HuH-7.5 (cell line): ENCODE measurements around the gene FAM9C.
"Not testable (repeated sequence)": the region's sequence is repeated elsewhere in the genome, so short reads cannot be mapped to it uniquely, and the experiment has no call there.

Experiments
- DNase-seq: peaks from one replicate; pipeline ENCODE4 v3.0.0; 2011; ENCODE audit warnings: low spot score

Gene FAM9C

DNA sequence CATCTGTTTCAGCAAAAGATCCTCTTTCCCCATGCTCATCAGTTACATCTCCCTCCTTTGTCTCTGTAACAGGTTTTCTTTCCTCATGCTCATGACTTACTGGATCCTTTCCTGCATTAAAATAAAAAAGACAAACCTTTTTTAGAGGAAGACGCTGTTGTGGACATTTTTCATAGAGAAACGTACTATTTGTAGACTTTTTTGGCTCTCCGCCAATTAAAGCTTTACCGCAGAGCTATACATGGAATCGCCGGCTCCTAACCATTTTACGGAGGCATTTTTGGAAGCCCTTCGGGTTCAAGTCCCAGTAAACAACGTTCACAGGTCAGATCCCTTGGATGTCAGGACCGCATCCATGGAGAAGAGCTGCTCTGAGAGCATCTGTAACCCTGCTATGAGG lies 1.3 kb downstream of the FAM9C start:
- DNase-seq: no peak

- no peak for DNase-seq
These were observed 7.5 kb downstream of the FAM9C start for GRCh38 chrX:13036896-13037295.

DNA sequence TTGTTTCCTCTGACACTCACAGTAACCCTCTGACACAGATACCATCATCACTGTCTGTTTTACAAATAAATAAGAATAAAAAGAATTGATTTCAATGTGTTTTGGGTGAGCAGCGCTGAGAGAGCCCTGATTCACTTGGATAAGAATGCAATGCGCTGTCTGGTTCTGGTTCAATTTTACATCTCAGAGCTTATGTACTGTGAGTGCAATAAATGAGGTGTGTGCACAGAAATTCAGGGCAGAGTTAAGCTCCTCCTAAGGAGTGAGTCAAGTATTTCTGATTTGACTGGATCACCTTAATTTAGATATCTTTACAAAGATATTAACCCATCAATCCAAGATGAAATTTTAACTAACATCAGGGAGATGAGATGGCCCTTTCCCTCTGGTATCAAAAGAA lies 11.2 kb downstream of the FAM9C start:
- DNase-seq: no peak

GRCh38 chrX:13029887-13030771 lies 14.3 kb downstream of the FAM9C start:
- DNase-seq: no peak

GRCh38 chrX:13029637-13029886 lies 14.9 kb downstream of the FAM9C start:
- DNase-seq: no peak

- DNase-seq: no peak
These were observed 15.4 kb downstream of the FAM9C start for GRCh38 chrX:13028871-13029636.

GRCh38 chrX:13026877-13027652 lies 17.4 kb downstream of the FAM9C start:
- DNase-seq: no peak

DNA sequence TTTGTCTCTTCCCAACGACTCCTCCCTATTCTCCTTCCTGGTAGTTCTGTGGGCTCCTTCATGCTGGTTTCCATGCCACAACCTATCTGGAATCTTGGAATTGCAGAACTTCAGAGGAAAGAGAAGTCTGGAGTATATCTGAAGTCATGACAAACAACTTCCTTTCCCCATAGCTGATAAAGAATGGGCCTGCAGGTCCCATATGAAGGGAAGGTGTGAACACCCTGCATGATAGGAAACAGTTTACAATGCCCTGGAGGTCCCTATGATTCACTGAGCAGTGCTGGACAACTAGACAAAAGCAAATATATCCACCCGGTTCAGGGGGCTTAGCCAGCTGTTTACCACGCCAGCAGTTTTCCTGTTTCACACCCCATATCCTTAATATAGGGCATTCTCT lies 19.4 kb downstream of the FAM9C start:
- no peak for DNase-seq

DNA sequence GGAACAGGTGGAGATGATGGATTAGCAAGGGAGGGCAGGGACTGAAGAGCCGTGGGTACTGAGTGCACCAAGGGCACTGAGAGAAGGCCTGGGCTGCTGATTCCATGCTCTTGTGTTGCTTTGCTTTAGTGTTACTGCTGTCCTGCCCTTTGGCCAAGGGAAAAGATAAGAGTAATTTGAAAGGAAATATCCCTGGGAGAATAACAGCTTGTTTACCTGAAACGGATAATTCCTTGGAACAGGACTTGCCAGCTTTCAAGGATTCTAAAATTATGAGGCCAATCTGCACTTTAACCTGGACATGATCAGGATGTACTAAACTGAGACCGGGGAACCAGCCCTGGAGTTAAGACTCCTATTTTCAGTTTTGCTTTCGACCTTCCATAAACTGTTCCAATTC lies 20.4 kb downstream of the FAM9C start:
- DNase-seq: no peak

DNA sequence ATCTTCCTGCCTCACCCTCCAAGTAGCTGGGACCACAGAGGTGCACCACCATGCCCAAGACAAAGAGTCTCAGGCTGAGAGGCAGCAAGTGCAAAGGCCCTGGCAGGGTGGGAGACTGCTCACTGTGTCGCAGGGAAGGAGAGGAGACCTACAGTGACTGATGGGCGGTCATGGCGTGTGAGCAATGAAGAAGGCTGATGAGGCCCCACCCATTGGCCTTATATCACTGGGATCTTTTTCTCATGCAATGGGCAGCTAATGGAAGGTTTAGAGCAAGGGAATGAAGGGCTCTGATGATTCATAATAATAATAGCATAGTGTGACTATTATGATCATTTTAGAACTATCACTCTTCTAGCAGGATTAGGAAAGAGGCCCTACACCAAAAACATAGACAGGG lies 20.9 kb downstream of the FAM9C start:
- DNase-seq: no peak

DNA sequence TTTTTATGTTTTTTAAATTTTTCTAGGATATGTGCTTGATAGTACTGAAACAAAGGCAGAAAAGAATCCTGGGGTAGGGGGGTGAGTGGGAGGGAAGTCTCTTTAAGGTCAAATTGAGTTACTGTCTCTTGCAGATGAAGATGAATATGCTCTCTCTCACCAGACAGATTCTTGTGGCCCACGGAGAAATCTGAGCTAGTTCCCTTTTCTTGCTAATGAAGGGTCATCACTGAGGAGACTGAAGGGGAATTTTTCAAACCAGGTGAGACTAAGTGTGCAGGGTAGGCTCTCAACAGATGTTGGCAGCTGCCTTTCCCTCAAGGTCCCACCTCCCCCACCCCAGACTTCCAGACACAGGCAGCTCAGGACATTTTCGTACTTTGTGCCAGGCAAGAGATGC lies 21.5 kb downstream of the FAM9C start:
- no peak for DNase-seq

GRCh38 chrX:13016731-13017130 lies 27.7 kb downstream of the FAM9C start:
- DNase-seq: not testable (repeated sequence)

DNA sequence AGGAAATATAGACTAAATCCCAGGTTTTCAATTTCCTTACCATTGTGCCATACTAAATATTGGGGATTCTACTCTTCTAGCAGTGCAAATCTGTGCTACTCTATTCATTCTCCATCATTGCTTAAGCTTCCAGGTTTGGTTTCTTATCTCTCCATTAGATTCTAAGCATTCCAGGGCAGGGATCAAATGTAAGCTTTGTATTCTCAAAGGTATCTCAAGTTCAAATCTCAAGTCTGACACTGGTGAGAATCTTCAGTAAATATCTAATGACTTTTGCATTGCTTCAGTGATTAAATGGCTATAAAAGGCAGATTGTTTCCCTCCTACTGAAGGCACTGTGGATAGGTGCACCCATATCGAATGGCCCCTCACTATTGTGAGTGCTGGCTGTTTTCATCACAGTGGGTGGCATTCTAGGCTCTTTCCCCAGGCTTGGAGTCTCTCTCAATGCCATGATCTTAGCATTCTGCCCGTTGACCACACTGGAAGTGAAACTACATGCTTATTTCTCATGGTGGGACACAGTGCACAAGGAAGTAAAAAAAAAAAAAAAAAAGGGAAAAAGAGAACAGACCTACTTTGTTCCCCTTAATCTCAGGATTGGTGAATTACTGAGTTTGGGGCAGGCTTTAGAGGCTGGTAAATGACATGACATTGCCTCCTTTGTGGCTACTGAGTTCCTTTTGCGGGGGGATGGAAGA lies 28.7 kb downstream of the FAM9C start:
- DNase-seq: no peak

DNA sequence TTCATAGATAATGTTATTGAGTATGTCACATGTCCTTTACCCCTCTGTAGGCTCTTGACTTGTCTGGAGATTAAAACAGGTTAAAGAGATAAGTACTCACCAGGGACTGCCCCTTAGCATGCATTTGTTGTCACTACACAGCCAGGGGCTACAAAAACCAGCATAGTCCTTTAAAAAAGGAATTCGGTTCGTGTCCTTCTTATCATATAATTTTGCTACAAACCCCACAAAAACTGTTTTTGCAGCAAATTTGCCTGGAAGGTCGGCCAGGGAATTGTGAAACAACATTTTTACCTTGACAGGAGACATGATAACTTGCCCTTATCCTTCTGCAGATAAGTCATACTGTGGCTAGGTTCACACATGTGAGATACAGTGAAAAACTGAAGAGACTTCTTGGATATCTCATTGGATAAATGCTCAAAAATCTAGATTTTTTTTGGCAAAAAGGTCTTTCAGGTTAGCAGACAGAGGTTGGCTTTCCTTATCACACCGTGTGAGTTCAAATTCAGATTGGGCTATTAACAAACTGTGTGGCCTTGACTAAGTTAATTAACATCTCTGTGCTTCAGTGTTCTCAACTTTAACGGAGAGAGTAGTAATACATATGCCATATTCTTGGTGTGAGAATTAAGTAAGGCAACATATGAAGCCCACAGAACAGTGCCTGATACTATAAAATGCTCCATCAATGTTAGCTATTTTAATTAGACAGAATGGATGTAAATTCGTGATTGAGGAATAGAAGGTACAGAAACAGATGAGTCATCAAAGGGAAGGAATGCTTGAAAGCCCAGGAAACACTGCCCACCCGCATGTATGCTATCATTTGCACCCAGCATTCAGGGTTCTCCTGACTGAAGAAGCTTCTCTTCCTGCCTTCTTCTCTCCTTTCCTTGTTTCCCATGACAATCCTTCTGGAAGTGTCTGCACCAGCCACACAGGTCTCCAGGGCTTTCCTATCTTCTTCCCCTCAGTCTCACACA lies 30.0 kb downstream of the FAM9C start:
- DNase-seq: no peak

GRCh38 chrX:13013363-13014110 lies 30.9 kb downstream of the FAM9C start:
- no peak for DNase-seq

- DNase-seq: no peak
These were observed 33.9 kb downstream of the FAM9C start for GRCh38 chrX:13010546-13010945.

- DNase-seq: no peak
These were observed 34.6 kb downstream of the FAM9C start for GRCh38 chrX:13009844-13010243.

DNA sequence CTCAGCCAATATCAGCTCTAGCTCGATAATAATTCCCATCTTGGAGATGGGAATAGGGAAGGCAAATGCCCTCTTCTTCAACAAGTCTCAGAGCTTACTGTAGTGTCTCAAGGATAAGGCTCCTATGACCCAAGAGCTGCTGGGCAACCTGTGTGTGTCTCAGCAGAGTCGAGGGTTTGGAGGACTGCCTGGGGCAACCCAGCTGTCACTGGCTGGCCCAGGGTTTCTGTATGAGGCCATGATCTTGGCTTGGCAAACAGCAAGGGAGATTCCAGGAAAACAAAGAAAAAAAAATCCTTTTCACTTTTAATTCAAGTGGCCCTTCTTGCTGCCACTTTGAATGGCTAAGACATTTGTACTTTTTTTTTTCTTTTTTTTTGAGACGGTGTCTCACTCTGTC lies 35.1 kb downstream of the FAM9C start:
- DNase-seq: no peak

- no peak for DNase-seq
These were observed 35.6 kb downstream of the FAM9C start for GRCh38 chrX:13008851-13009250.

DNA sequence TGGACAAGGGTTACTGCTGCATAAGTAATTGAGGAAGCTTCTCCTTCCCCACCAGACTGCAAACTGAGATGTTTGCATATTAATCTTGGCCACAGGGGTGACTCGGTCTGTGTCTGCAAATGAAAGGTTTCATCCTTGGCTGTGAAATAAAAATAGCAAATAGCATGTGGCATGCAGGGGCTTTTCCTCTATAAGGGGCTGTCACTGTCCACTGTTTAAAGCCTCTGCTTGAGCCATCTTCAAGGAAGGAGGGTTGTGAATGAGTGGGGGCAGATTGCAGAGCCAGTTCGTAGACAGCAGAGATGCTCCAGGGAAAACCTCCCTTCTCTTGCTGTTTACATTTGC lies 36.3 kb downstream of the FAM9C start:
- no peak for DNase-seq
